NCI-H146 treated with DMSO at 0.1 percent for 48 hours (cell line): ENCODE measurements around the gene UBE4B.

Experiments
- DNase-seq: peaks from one replicate; lab custom pipeline; 2025; ENCODE audit not compliant: unreplicated experiment; lab: John Stamatoyannopoulos, UW

The UBE4B gene

GRCh38 chr1:10033359-10033845 is 644 bp downstream of the UBE4B start:
- no peak for DNase-seq

GRCh38 chr1:10042746-10043145 is 10.0 kb downstream of the UBE4B start:
- no peak for DNase-seq

GRCh38 chr1:10045480-10046355 is 13.0 kb downstream of the UBE4B start:
- no peak for DNase-seq

GRCh38 chr1:10046356-10047085 is 13.8 kb downstream of the UBE4B start:
- DNase-seq = no peak

GRCh38 chr1:10048601-10049000 is 15.8 kb downstream of the UBE4B start:
- DNase-seq = no peak

GRCh38 chr1:10050611-10051010 is 17.9 kb downstream of the UBE4B start:
- DNase-seq = no peak

GRCh38 chr1:10051656-10052055 is 18.9 kb downstream of the UBE4B start:
- DNase-seq = no peak

GRCh38 chr1:10052347-10052746 is 19.6 kb downstream of the UBE4B start:
- DNase-seq = no peak

- no peak for DNase-seq
These were observed 21.7 kb downstream of the UBE4B start for GRCh38 chr1:10054465-10054864.

GRCh38 chr1:10056599-10056987 is 23.8 kb downstream of the UBE4B start:
- no peak for DNase-seq

GRCh38 chr1:10057343-10057742 is 24.6 kb downstream of the UBE4B start:
- no peak for DNase-seq

GRCh38 chr1:10057796-10058195 is 25.0 kb downstream of the UBE4B start:
- no peak for DNase-seq

GRCh38 chr1:10059342-10059718 is 26.6 kb downstream of the UBE4B start:
- DNase-seq = no peak

- no peak for DNase-seq
These were observed 27.7 kb downstream of the UBE4B start for GRCh38 chr1:10060311-10061100.

GRCh38 chr1:10061276-10061675 is 28.5 kb downstream of the UBE4B start:
- no peak for DNase-seq

- no peak for DNase-seq
These were observed 31.1 kb downstream of the UBE4B start for GRCh38 chr1:10063878-10064277.

- no peak for DNase-seq
These were observed 31.9 kb downstream of the UBE4B start for GRCh38 chr1:10064416-10065343.

- DNase-seq = no peak
These were observed 32.6 kb downstream of the UBE4B start for GRCh38 chr1:10065344-10065685.

- no peak for DNase-seq
These were observed 33.0 kb downstream of the UBE4B start for GRCh38 chr1:10065760-10066159.

- no peak for DNase-seq
These were observed 36.0 kb downstream of the UBE4B start for GRCh38 chr1:10068605-10069294.
